ENCODE measurements around the gene PPP2R2C.

GRCh38 chr4:6340446-6341015, 131.9 kb downstream of the PPP2R2C start:
- TF ChIP-seq CTCF (IDR thresholded peaks at IDR 0.05) (no peak), POLR2A (IDR thresholded peaks at IDR 0.05) (no peak)

Data from right lobe of liver (tissue), 4 donors.